ENCODE results near the gene PCGF2. TPM values are rescaled to one million over a fixed set of nuclear protein-coding genes. Genes with fewer than 3 reads are reported as not detected.

Gene PCGF2
- total RNA-seq, 1 experiment from 2014 or later = 95.1 TPM

- Mint-ChIP-seq H3K27me3 (ENCODE audit: insufficient read depth, unreplicated experiment) (no peaks in the 10 kb centered on the region), H3K36me3 (ENCODE audit: insufficient read depth, unreplicated experiment) (peaks cover 72% of the 10 kb centered on the region), H3K9me3 (ENCODE audit: unreplicated experiment) (no peaks in the 10 kb centered on the region), H3K27ac (ENCODE audit: unreplicated experiment) (peak overlapping the region; percentile 34), H3K4me3 (ENCODE audit: unreplicated experiment) (peak overlapping the region; percentile 89), H3K4me1 (ENCODE audit: low read depth, unreplicated experiment) (peaks cover 6% of the 10 kb centered on the region)
- Histone ChIP-seq H3K36me3 (ENCODE audit: control insufficient read depth, insufficient read depth, low read length) (peaks cover 1% of the 10 kb centered on the region; the same call in 1 of the 2 replicates), H3K4me1 (peaks cover 20% of the 10 kb centered on the region), H3K27me3 (replicated peaks; ENCODE audit: control insufficient read depth, insufficient read depth, low read length) (no peaks in the 10 kb centered on the region), H3K4me3 (ENCODE audit: low read depth, low read length) (no peak overlapping the region), H3K9me3 (no peaks in the 10 kb centered on the region)
- ChIA-PET POLR2A (no interaction called here), CTCF (interaction anchor here (0.5 kb wide), 1 partner anchor 175 kb away, joined by 4 read pairs; no protein-coding TSS in a partner anchor)
- intact Hi-C loops (cut with micrococcal nuclease; ENCODE audit: unreplicated experiment) = no loop called here
- DNase-seq = no peak
- BruUV-seq (replicated peaks) = no TSS peak
- TF ChIP-seq, protein P1, sequence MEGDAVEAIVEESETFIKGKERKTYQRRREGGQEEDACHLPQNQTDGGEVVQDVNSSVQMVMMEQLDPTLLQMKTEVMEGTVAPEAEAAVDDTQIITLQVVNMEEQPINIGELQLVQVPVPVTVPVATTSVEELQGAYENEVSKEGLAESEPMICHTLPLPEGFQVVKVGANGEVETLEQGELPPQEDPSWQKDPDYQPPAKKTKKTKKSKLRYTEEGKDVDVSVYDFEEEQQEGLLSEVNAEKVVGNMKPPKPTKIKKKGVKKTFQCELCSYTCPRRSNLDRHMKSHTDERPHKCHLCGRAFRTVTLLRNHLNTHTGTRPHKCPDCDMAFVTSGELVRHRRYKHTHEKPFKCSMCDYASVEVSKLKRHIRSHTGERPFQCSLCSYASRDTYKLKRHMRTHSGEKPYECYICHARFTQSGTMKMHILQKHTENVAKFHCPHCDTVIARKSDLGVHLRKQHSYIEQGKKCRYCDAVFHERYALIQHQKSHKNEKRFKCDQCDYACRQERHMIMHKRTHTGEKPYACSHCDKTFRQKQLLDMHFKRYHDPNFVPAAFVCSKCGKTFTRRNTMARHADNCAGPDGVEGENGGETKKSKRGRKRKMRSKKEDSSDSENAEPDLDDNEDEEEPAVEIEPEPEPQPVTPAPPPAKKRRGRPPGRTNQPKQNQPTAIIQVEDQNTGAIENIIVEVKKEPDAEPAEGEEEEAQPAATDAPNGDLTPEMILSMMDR (IDR thresholded peaks at IDR 0.05; ENCODE audit: insufficient read depth in 1 of 2, low read depth in 1 of 2, low read length in 1 of 2, severe bottlenecking in 1 of 2, unreplicated experiment in 1 of 2) = no peak
Measured at GRCh38 chr17:38732376-38733281, 15.5 kb downstream of the PCGF2 start.

GRCh38 chr17:38731526-38732294 is 16.4 kb downstream of the PCGF2 start:
- Mint-ChIP-seq H3K4me1 (ENCODE audit: low read depth, unreplicated experiment) (peaks cover 6% of the 10 kb centered on the region), H3K27ac (ENCODE audit: unreplicated experiment) (peak overlapping the region; percentile 21), H3K27me3 (ENCODE audit: insufficient read depth, unreplicated experiment) (no peaks in the 10 kb centered on the region), H3K4me3 (ENCODE audit: unreplicated experiment) (peak overlapping the region; percentile 89), H3K36me3 (ENCODE audit: insufficient read depth, unreplicated experiment) (peaks cover 66% of the 10 kb centered on the region), H3K9me3 (ENCODE audit: unreplicated experiment) (no peaks in the 10 kb centered on the region)
- POLR2A ChIA-PET = no interaction called here
- H3K36me3 ChIP-seq (ENCODE audit: control insufficient read depth, insufficient read depth, low read length) = peaks cover 1% of the 10 kb centered on the region; the same call in 1 of the 2 replicates
- intact Hi-C loops (cut with micrococcal nuclease; ENCODE audit: unreplicated experiment) = loop anchor here (2.0 kb wide), 1 partner anchor 17 kb away; the partner anchor contains the start of gene PCGF2
- H3K4me1 ChIP-seq = peaks cover 20% of the 10 kb centered on the region
- H3K9me3 ChIP-seq = no peaks in the 10 kb centered on the region
- TF ChIP-seq, protein P1 (IDR thresholded peaks at IDR 0.05; ENCODE audit: insufficient read depth in 1 of 2, low read depth in 1 of 2, low read length in 1 of 2, severe bottlenecking in 1 of 2, unreplicated experiment in 1 of 2) = no peak
- CTCF ChIA-PET = interaction anchor here (0.6 to 1.8 kb wide), 2 partner anchors 12 to 174 kb away, joined by 3 to 7 read pairs; no protein-coding TSS in a partner anchor
- BruUV-seq (replicated peaks) = no TSS peak
- H3K27me3 ChIP-seq (replicated peaks; ENCODE audit: control insufficient read depth, insufficient read depth, low read length) = no peaks in the 10 kb centered on the region
- DNase-seq = no peak
- H3K4me3 ChIP-seq (ENCODE audit: low read depth, low read length) = no peak overlapping the region
